Measurements from ENCODE around the gene NUP43.

The NUP43 gene

GRCh38 chr6:149779644-149779963 lies 33.3 kb upstream of the NUP43 start:
- H3K9me3 ChIP-seq (replicated peaks in 1 of 2; ENCODE audit: control insufficient read depth in 2 of 2, insufficient read depth in 1 of 2, low read depth in 1 of 2, low read length in 2 of 2), result no peaks in the 10 kb centered on the region
- no peak overlapping the region for H2AFZ ChIP-seq (ENCODE audit: low read length)
- no CpG with 5 or more reads among the region's 2 CpGs for WGBS, 2 donors (ENCODE audit: extremely low coverage in 2 of 2, insufficient read length in 2 of 2, insufficient replicate concordance in 1 of 2)
- H4K91ac ChIP-seq (ENCODE audit: low read depth, low read length, poor library complexity), result no peak overlapping the region
- peaks cover 4 to 67% of the 10 kb centered on the region in 2 donors for H3K36me3 ChIP-seq (replicated peaks in 1 of 2; ENCODE audit: control insufficient read depth in 2 of 2, insufficient read depth in 2 of 2, low read length in 2 of 2)
- no peak overlapping the region for H2BK15ac ChIP-seq (ENCODE audit: low read length)
- H3K9ac ChIP-seq (ENCODE audit: low read depth, low read length, poor library complexity), result no peak overlapping the region
- no peak overlapping the region for H3K4me2 ChIP-seq (ENCODE audit: insufficient read depth, low read length, poor library complexity, severe bottlenecking)
- DNase-seq (ENCODE audit: low spot score), result no peak
- H3K4me1 ChIP-seq (ENCODE audit: control insufficient read depth in 2 of 2, insufficient read depth in 1 of 2, low read depth in 1 of 2, low read length in 2 of 2), result no peaks in the 10 kb centered on the region
- no peak overlapping the region for H2BK120ac ChIP-seq (ENCODE audit: low read depth, low read length)
- no peak overlapping the region for H3K14ac ChIP-seq (ENCODE audit: low read length)
- H2BK12ac ChIP-seq (ENCODE audit: low read length), result no peak overlapping the region
- H3K4me3 ChIP-seq (ENCODE audit: low read length in 2 of 2), result no peak overlapping the region
- no peaks in the 10 kb centered on the region for H3K79me1 ChIP-seq (ENCODE audit: low read depth, low read length)
- H3K4ac ChIP-seq (ENCODE audit: low read length), result no peak overlapping the region
- no peaks in the 10 kb centered on the region for H3K27me3 ChIP-seq (ENCODE audit: control insufficient read depth in 3 of 3, insufficient read depth in 3 of 3, low read depth in 1 of 3, low read length in 3 of 3)
- no peak overlapping the region for H3K18ac ChIP-seq (ENCODE audit: low read length)
- H4K8ac ChIP-seq (ENCODE audit: low read depth, low read length), result no peak overlapping the region
- H2BK5ac ChIP-seq (ENCODE audit: low read length), result no peak overlapping the region
- no peak overlapping the region for H3K27ac ChIP-seq (replicated peaks; ENCODE audit: low read length)
- H2AK5ac ChIP-seq (ENCODE audit: low read depth, low read length), result no peak overlapping the region
- no peak overlapping the region for H3K23ac ChIP-seq (ENCODE audit: low read depth, low read length, poor library complexity)

GRCh38 chr6:149777624-149778023 lies 31.3 kb upstream of the NUP43 start:
- no CpG with 5 or more reads among the region's 1 CpG for WGBS, 2 donors (ENCODE audit: extremely low coverage in 2 of 2, insufficient read length in 2 of 2, insufficient replicate concordance in 1 of 2)
- no peak overlapping the region for H2BK5ac ChIP-seq (ENCODE audit: low read length)
- no peak overlapping the region for H3K14ac ChIP-seq (ENCODE audit: low read length)
- H2BK120ac ChIP-seq (ENCODE audit: low read depth, low read length), result no peak overlapping the region
- H3K4ac ChIP-seq (ENCODE audit: low read length), result no peak overlapping the region
- no peak overlapping the region for H3K9ac ChIP-seq (ENCODE audit: low read depth, low read length, poor library complexity)
- no peak for DNase-seq (ENCODE audit: low spot score)
- no peaks in the 10 kb centered on the region for H3K27me3 ChIP-seq (ENCODE audit: control insufficient read depth in 3 of 3, insufficient read depth in 3 of 3, low read depth in 1 of 3, low read length in 3 of 3)
- H2AFZ ChIP-seq (ENCODE audit: low read length), result no peak overlapping the region
- no peak overlapping the region for H3K4me2 ChIP-seq (ENCODE audit: insufficient read depth, low read length, poor library complexity, severe bottlenecking)
- no peak overlapping the region for H3K27ac ChIP-seq (replicated peaks; ENCODE audit: low read length)
- no peaks in the 10 kb centered on the region for H3K79me1 ChIP-seq (ENCODE audit: low read depth, low read length)
- peaks cover 2 to 68% of the 10 kb centered on the region in 2 donors for H3K36me3 ChIP-seq (replicated peaks in 1 of 2; ENCODE audit: control insufficient read depth in 2 of 2, insufficient read depth in 2 of 2, low read length in 2 of 2)
- no peak overlapping the region for H2BK15ac ChIP-seq (ENCODE audit: low read length)
- H3K18ac ChIP-seq (ENCODE audit: low read length), result no peak overlapping the region
- no peak overlapping the region for H2BK12ac ChIP-seq (ENCODE audit: low read length)
- no peak overlapping the region for H4K91ac ChIP-seq (ENCODE audit: low read depth, low read length, poor library complexity)
- H4K8ac ChIP-seq (ENCODE audit: low read depth, low read length), result no peak overlapping the region
- H3K9me3 ChIP-seq (replicated peaks in 1 of 2; ENCODE audit: control insufficient read depth in 2 of 2, insufficient read depth in 1 of 2, low read depth in 1 of 2, low read length in 2 of 2), result peaks cover 0 to 2% of the 10 kb centered on the region in 2 donors
- H3K4me1 ChIP-seq (ENCODE audit: control insufficient read depth in 2 of 2, insufficient read depth in 1 of 2, low read depth in 1 of 2, low read length in 2 of 2), result no peaks in the 10 kb centered on the region
- no peak overlapping the region for H2AK5ac ChIP-seq (ENCODE audit: low read depth, low read length)
- H3K4me3 ChIP-seq (ENCODE audit: low read length in 2 of 2), result no peak overlapping the region
- no peak overlapping the region for H3K23ac ChIP-seq (ENCODE audit: low read depth, low read length, poor library complexity)

- Histone ChIP-seq H3K18ac (ENCODE audit: low read length) (no peak overlapping the region), H3K4me1 (ENCODE audit: control insufficient read depth in 2 of 2, insufficient read depth in 1 of 2, low read depth in 1 of 2, low read length in 2 of 2) (no peaks in the 10 kb centered on the region), H2BK120ac (ENCODE audit: low read depth, low read length) (no peak overlapping the region), H3K9ac (ENCODE audit: low read depth, low read length, poor library complexity) (no peak overlapping the region), H2AFZ (ENCODE audit: low read length) (no peak overlapping the region), H2BK15ac (ENCODE audit: low read length) (no peak overlapping the region), H2BK12ac (ENCODE audit: low read length) (no peak overlapping the region), H2BK5ac (ENCODE audit: low read length) (no peak overlapping the region), H3K9me3 (replicated peaks in 1 of 2; ENCODE audit: control insufficient read depth in 2 of 2, insufficient read depth in 1 of 2, low read depth in 1 of 2, low read length in 2 of 2) (peaks cover 0 to 2% of the 10 kb centered on the region in 2 donors), H3K4ac (ENCODE audit: low read length) (no peak overlapping the region), H3K27ac (replicated peaks; ENCODE audit: low read length) (no peak overlapping the region), H4K8ac (ENCODE audit: low read depth, low read length) (no peak overlapping the region), H3K4me2 (ENCODE audit: insufficient read depth, low read length, poor library complexity, severe bottlenecking) (no peak overlapping the region), H3K36me3 (replicated peaks in 1 of 2; ENCODE audit: control insufficient read depth in 2 of 2, insufficient read depth in 2 of 2, low read length in 2 of 2) (peaks cover 4 to 55% of the 10 kb centered on the region in 2 donors), H3K4me3 (ENCODE audit: low read length in 2 of 2) (no peak overlapping the region), H3K23ac (ENCODE audit: low read depth, low read length, poor library complexity) (no peak overlapping the region), H4K91ac (ENCODE audit: low read depth, low read length, poor library complexity) (no peak overlapping the region), H3K79me1 (ENCODE audit: low read depth, low read length) (no peaks in the 10 kb centered on the region), H3K27me3 (ENCODE audit: control insufficient read depth in 3 of 3, insufficient read depth in 3 of 3, low read depth in 1 of 3, low read length in 3 of 3) (no peaks in the 10 kb centered on the region), H3K14ac (ENCODE audit: low read length) (no peak overlapping the region), H2AK5ac (ENCODE audit: low read depth, low read length) (no peak overlapping the region)
- WGBS, 2 donors (ENCODE audit: extremely low coverage in 2 of 2, insufficient read length in 2 of 2, insufficient replicate concordance in 1 of 2), result no CpG with 5 or more reads among the region's 6 CpGs
- no peak for DNase-seq (ENCODE audit: low spot score)
These were observed 25.6 kb upstream of the NUP43 start for GRCh38 chr6:149771925-149772324.

- Histone ChIP-seq H3K14ac (ENCODE audit: low read length) (no peak overlapping the region), H3K79me1 (ENCODE audit: low read depth, low read length) (no peaks in the 10 kb centered on the region), H3K18ac (ENCODE audit: low read length) (no peak overlapping the region), H2BK120ac (ENCODE audit: low read depth, low read length) (no peak overlapping the region), H3K4me2 (ENCODE audit: insufficient read depth, low read length, poor library complexity, severe bottlenecking) (no peak overlapping the region), H2AFZ (ENCODE audit: low read length) (no peak overlapping the region), H3K9me3 (replicated peaks in 1 of 2; ENCODE audit: control insufficient read depth in 2 of 2, insufficient read depth in 1 of 2, low read depth in 1 of 2, low read length in 2 of 2) (peaks cover 0 to 7% of the 10 kb centered on the region in 2 donors), H3K36me3 (replicated peaks in 1 of 2; ENCODE audit: control insufficient read depth in 2 of 2, insufficient read depth in 2 of 2, low read length in 2 of 2) (peaks cover 4 to 54% of the 10 kb centered on the region in 2 donors), H3K4ac (ENCODE audit: low read length) (no peak overlapping the region), H3K27me3 (ENCODE audit: control insufficient read depth in 3 of 3, insufficient read depth in 3 of 3, low read depth in 1 of 3, low read length in 3 of 3) (no peaks in the 10 kb centered on the region), H3K9ac (ENCODE audit: low read depth, low read length, poor library complexity) (no peak overlapping the region), H2BK5ac (ENCODE audit: low read length) (no peak overlapping the region), H3K4me3 (ENCODE audit: low read length in 2 of 2) (no peak overlapping the region), H3K23ac (ENCODE audit: low read depth, low read length, poor library complexity) (no peak overlapping the region), H3K27ac (replicated peaks; ENCODE audit: low read length) (no peak overlapping the region), H2BK12ac (ENCODE audit: low read length) (no peak overlapping the region), H4K91ac (ENCODE audit: low read depth, low read length, poor library complexity) (no peak overlapping the region), H4K8ac (ENCODE audit: low read depth, low read length) (no peak overlapping the region), H2BK15ac (ENCODE audit: low read length) (no peak overlapping the region), H3K4me1 (ENCODE audit: control insufficient read depth in 2 of 2, insufficient read depth in 1 of 2, low read depth in 1 of 2, low read length in 2 of 2) (no peaks in the 10 kb centered on the region), H2AK5ac (ENCODE audit: low read depth, low read length) (no peak overlapping the region)
- WGBS, 2 donors (ENCODE audit: extremely low coverage in 2 of 2, insufficient read length in 2 of 2, insufficient replicate concordance in 1 of 2), result no CpG with 5 or more reads among the region's 3 CpGs
- DNase-seq (ENCODE audit: low spot score), result no peak
These were observed 24.9 kb upstream of the NUP43 start for GRCh38 chr6:149771185-149771584.
